Astrocyte (in vitro differentiated cells and primary cell): ENCODE results near the gene LAIR2. TPM values are rescaled to one million over a fixed set of nuclear protein-coding genes. Genes with fewer than 3 reads are reported as not detected.

Experiments
- DNase-seq: peaks from one replicate; pipeline ENCODE4 v3.0.0-alpha.2; 2010; ENCODE audit warnings: low read depth
- FAIRE-seq: peaks from 2 replicates; lab custom pipeline; 2011; peaks lifted over from hg19 to GRCh38; lab: Jason Lieb, UNC
- H2AFZ ChIP-seq: 2 replicates; pipeline ENCODE4 v1.6.0; 2012; ENCODE audit warnings: low read depth, low read length, inconsistent platforms
- H3K27ac ChIP-seq: 2 replicates; pipeline ENCODE4 v1.5.1; 2011; ENCODE audit warnings: low read depth, low read length, inconsistent platforms
- H3K27me3 ChIP-seq: 2 replicates; pipeline ENCODE4 v1.6.0; 2011; ENCODE audit warnings: low read length, inconsistent platforms; ENCODE audit not compliant: insufficient read depth
- H3K36me3 ChIP-seq: 2 replicates; pipeline ENCODE4 v1.5.1; 2011; ENCODE audit warnings: low read length, inconsistent platforms; ENCODE audit not compliant: insufficient read depth
- H3K4me1 ChIP-seq: 2 replicates; pipeline ENCODE4 v1.5.1; 2011; ENCODE audit warnings: low read length, inconsistent platforms; ENCODE audit not compliant: insufficient read depth
- H3K4me2 ChIP-seq: 2 replicates; pipeline ENCODE4 v1.6.0; 2012; ENCODE audit warnings: low read length, inconsistent platforms
- H3K4me3 ChIP-seq: 2 replicates; pipeline ENCODE4 v1.5.1; 2011; ENCODE audit warnings: low read depth, mild to moderate bottlenecking, low read length, inconsistent platforms; ENCODE audit not compliant: insufficient read depth
- H3K79me2 ChIP-seq: 2 replicates; pipeline ENCODE4 v1.6.0; 2012; ENCODE audit warnings: mild to moderate bottlenecking, low read length, inconsistent platforms; ENCODE audit not compliant: insufficient read depth
- H3K9ac ChIP-seq: 2 replicates; pipeline ENCODE4 v1.6.0; 2012; ENCODE audit warnings: mild to moderate bottlenecking, low read length, inconsistent platforms
- H3K9me3 ChIP-seq: 2 replicates; pipeline ENCODE4 v1.5.1; 2012; ENCODE audit warnings: low read depth, mild to moderate bottlenecking, low read length, inconsistent platforms; ENCODE audit not compliant: insufficient read depth
- H4K20me1 ChIP-seq: 2 replicates; pipeline ENCODE4 v1.6.0; 2012; ENCODE audit warnings: low read length, inconsistent platforms; ENCODE audit not compliant: insufficient read depth
- H3K27ac Mint-ChIP-seq: one replicate; pipeline ENCODE4 v1.8.0; 2021; ENCODE audit warnings: mild to moderate bottlenecking, mixed read lengths; ENCODE audit not compliant: unreplicated experiment
- H3K27me3 Mint-ChIP-seq: one replicate; pipeline ENCODE4 v1.8.0; 2021; ENCODE audit warnings: low read depth, mixed read lengths; ENCODE audit not compliant: unreplicated experiment
- H3K36me3 Mint-ChIP-seq: one replicate; pipeline ENCODE4 v1.8.0; 2021; ENCODE audit warnings: low read depth, mixed read lengths; ENCODE audit not compliant: unreplicated experiment
- H3K4me1 Mint-ChIP-seq: one replicate; pipeline ENCODE4 v1.8.0; 2021; ENCODE audit warnings: low read depth, mixed read lengths; ENCODE audit not compliant: unreplicated experiment
- H3K4me3 Mint-ChIP-seq: one replicate; pipeline ENCODE4 v1.8.0; 2021; ENCODE audit warnings: mild to moderate bottlenecking, moderate library complexity, mixed read lengths; ENCODE audit not compliant: unreplicated experiment
- H3K9me3 Mint-ChIP-seq: one replicate; pipeline ENCODE4 v1.8.0; 2021; ENCODE audit warnings: mild to moderate bottlenecking, mixed read lengths; ENCODE audit not compliant: unreplicated experiment
- CTCF ChIP-seq: IDR thresholded peaks from 2 replicates; pipeline ENCODE4 v1.5.1; 2011; ENCODE audit warnings: low read depth, mild to moderate bottlenecking, inconsistent platforms, low read length, moderate library complexity; ENCODE audit not compliant: insufficient read depth
- EZH2 ChIP-seq: IDR thresholded peaks from 2 replicates; pipeline ENCODE4 v1.6.1; 2012; ENCODE audit warnings: mild to moderate bottlenecking, low read length, inconsistent platforms; ENCODE audit not compliant: insufficient read depth
- total RNA-seq: library from RNA; stranded (reverse); gene quantifications from 2 replicates; pipeline ENCODE4 v1.2.1, GENCODE V29; 2021

The LAIR2 gene
- total RNA-seq, 1 donor from 2014 or later: not detected

- Histone ChIP-seq H2AFZ (no peak overlapping the region), H3K9ac (no peak overlapping the region), H3K27me3 (no peaks in the 10 kb centered on the region), H3K4me3 (no peak overlapping the region), H3K36me3 (no peaks in the 10 kb centered on the region), H4K20me1 (no peaks in the 10 kb centered on the region), H3K27ac (no peak overlapping the region), H3K9me3 (peaks cover 2% of the 10 kb centered on the region), H3K79me2 (no peaks in the 10 kb centered on the region), H3K4me2 (no peak overlapping the region), H3K4me1 (no peaks in the 10 kb centered on the region)
- no peak for FAIRE-seq
- TF ChIP-seq CTCF (no peak), EZH2 (no peak)
- peaks cover 6% of the 10 kb centered on the region for H3K9me3 Mint-ChIP-seq
- H3K27ac Mint-ChIP-seq: no peak overlapping the region
- H3K4me1 Mint-ChIP-seq: no peaks in the 10 kb centered on the region
- DNase-seq: no peak
- H3K4me3 Mint-ChIP-seq: no peak overlapping the region
- no peaks in the 10 kb centered on the region for H3K36me3 Mint-ChIP-seq
- H3K27me3 Mint-ChIP-seq: no peaks in the 10 kb centered on the region
These were observed 19.4 kb downstream of the LAIR2 start for GRCh38 chr19:54521860-54522513.

GRCh38 chr19:54523403-54523802, 20.8 kb downstream of the LAIR2 start:
- H4K20me1 ChIP-seq: no peaks in the 10 kb centered on the region
- H3K4me1 ChIP-seq: no peaks in the 10 kb centered on the region
- H3K79me2 ChIP-seq: no peaks in the 10 kb centered on the region
- no peak for TF ChIP-seq EZH2
- no peak for TF ChIP-seq CTCF
- no peak overlapping the region for H3K27ac ChIP-seq
- no peaks in the 10 kb centered on the region for H3K36me3 ChIP-seq
- H3K4me1 Mint-ChIP-seq: no peaks in the 10 kb centered on the region
- peaks cover 2% of the 10 kb centered on the region for H3K9me3 ChIP-seq
- no peak overlapping the region for H2AFZ ChIP-seq
- peaks cover 4% of the 10 kb centered on the region for H3K9me3 Mint-ChIP-seq
- no peak for DNase-seq
- no peaks in the 10 kb centered on the region for H3K27me3 Mint-ChIP-seq
- H3K27ac Mint-ChIP-seq: no peak overlapping the region
- H3K27me3 ChIP-seq: no peaks in the 10 kb centered on the region
- H3K36me3 Mint-ChIP-seq: no peaks in the 10 kb centered on the region
- no peak overlapping the region for H3K4me2 ChIP-seq
- H3K4me3 ChIP-seq: no peak overlapping the region
- H3K9ac ChIP-seq: no peak overlapping the region
- no peak for FAIRE-seq
- no peak overlapping the region for H3K4me3 Mint-ChIP-seq

GRCh38 chr19:54525636-54526035, 23.0 kb downstream of the LAIR2 start:
- H3K27ac Mint-ChIP-seq: no peak overlapping the region
- no peaks in the 10 kb centered on the region for H3K4me1 Mint-ChIP-seq
- FAIRE-seq (no peak), DNase-seq (no peak)
- H3K4me3 Mint-ChIP-seq: no peak overlapping the region
- H3K36me3 Mint-ChIP-seq: no peaks in the 10 kb centered on the region
- no peaks in the 10 kb centered on the region for H3K4me1 ChIP-seq
- H3K9me3 Mint-ChIP-seq: peaks cover 10% of the 10 kb centered on the region
- no peaks in the 10 kb centered on the region for H4K20me1 ChIP-seq
- H2AFZ ChIP-seq: no peak overlapping the region
- no peaks in the 10 kb centered on the region for H3K27me3 Mint-ChIP-seq
- no peaks in the 10 kb centered on the region for H3K79me2 ChIP-seq
- H3K36me3 ChIP-seq: no peaks in the 10 kb centered on the region
- H3K4me3 ChIP-seq: no peak overlapping the region
- no peak overlapping the region for H3K9ac ChIP-seq
- no peaks in the 10 kb centered on the region for H3K27me3 ChIP-seq
- peaks cover 2% of the 10 kb centered on the region for H3K9me3 ChIP-seq
- no peak overlapping the region for H3K4me2 ChIP-seq
- H3K27ac ChIP-seq: no peak overlapping the region
- TF ChIP-seq CTCF: no peak
- no peak for TF ChIP-seq EZH2
